HEK293T (cell line): ENCODE data around the gene CSRNP2.

Experiments used
- CTCF ChIA-PET: fragments of 350-600 bp; formaldehyde crosslinking; extraction: SDS; loops from one replicate; lab custom pipeline; 2021; ENCODE audit warnings: antibody characterized with exemption, inconsistent platforms; lab: Yijun Ruan, JAX
- POLR2A ChIA-PET: fragments of 350-600 bp; formaldehyde crosslinking; extraction: SDS; loops from one replicate; lab custom pipeline; 2020; ENCODE audit warnings: antibody characterized with exemption, inconsistent platforms; lab: Yijun Ruan, JAX
- DNase-seq: peaks from one replicate; pipeline ENCODE4 v3.0.0; 2012; ENCODE audit warnings: mixed read lengths; ENCODE audit errors: extremely low spot score
- ARNT ChIP-seq: fragments of 450-650 bp; IDR thresholded peaks from 2 replicates; pipeline ENCODE4 v1.6.1; 2017; ENCODE audit warnings: mild to moderate bottlenecking
- BHLHE40 ChIP-seq: fragments of 450-650 bp; IDR thresholded peaks from 2 replicates; pipeline ENCODE4 v1.6.1; 2016; ENCODE audit warnings: mild to moderate bottlenecking, moderate library complexity, borderline replicate concordance
- CTBP1 ChIP-seq: fragments of 450-650 bp; IDR thresholded peaks from 2 replicates; pipeline ENCODE4 v1.6.1; 2016; ENCODE audit warnings: borderline replicate concordance
- ELF4 ChIP-seq: fragments of 450-650 bp; IDR thresholded peaks from 2 replicates; pipeline ENCODE4 v1.6.1; 2017; ENCODE audit warnings: antibody characterized with exemption
- FOXA1 ChIP-seq: fragments of 450-650 bp; IDR thresholded peaks from 2 replicates; pipeline ENCODE4 v1.6.1; 2016; ENCODE audit warnings: mild to moderate bottlenecking
- FOXK2 ChIP-seq: fragments of 450-650 bp; IDR thresholded peaks from 2 replicates; pipeline ENCODE4 v1.6.1; 2016; ENCODE audit warnings: mild to moderate bottlenecking
- FOXM1 ChIP-seq: fragments of 450-650 bp; IDR thresholded peaks from 2 replicates; pipeline ENCODE4 v1.6.1; 2017; ENCODE audit warnings: mild to moderate bottlenecking, borderline replicate concordance
- HDGF ChIP-seq: fragments of 450-650 bp; IDR thresholded peaks from 2 replicates; pipeline ENCODE4 v1.6.1; 2017; ENCODE audit warnings: antibody characterized with exemption, borderline replicate concordance
- L3MBTL2 ChIP-seq: fragments of 450-650 bp; conservative IDR thresholded peaks from 2 replicates; pipeline ENCODE4 v1.6.1; 2016; ENCODE audit warnings: mild to moderate bottlenecking
- LEF1 ChIP-seq: fragments of 450-650 bp; IDR thresholded peaks from 2 replicates; pipeline ENCODE4 v1.6.1; 2017; ENCODE audit warnings: mild to moderate bottlenecking, borderline replicate concordance
- NFRKB ChIP-seq: fragments of 450-650 bp; IDR thresholded peaks from 2 replicates; pipeline ENCODE4 v1.6.1; 2016; ENCODE audit warnings: mild to moderate bottlenecking, moderate library complexity
- PKNOX1 ChIP-seq: fragments of 450-650 bp; IDR thresholded peaks from 2 replicates; pipeline ENCODE4 v1.6.1; 2016
- SP1 ChIP-seq: fragments of 450-650 bp; IDR thresholded peaks from 2 replicates; pipeline ENCODE4 v1.6.1; 2017
- SUZ12 ChIP-seq: fragments of 450-650 bp; IDR thresholded peaks from 2 replicates; pipeline ENCODE4 v1.6.1; 2016; ENCODE audit warnings: mild to moderate bottlenecking
- TARDBP ChIP-seq: fragments of 450-650 bp; IDR thresholded peaks from 2 replicates; pipeline ENCODE4 v1.6.1; 2016
- ZNF384 ChIP-seq: fragments of 450-650 bp; IDR thresholded peaks from 2 replicates; pipeline ENCODE4 v1.6.1; 2016

The CSRNP2 gene

GRCh38 chr12:51047655-51048540, 35.5 kb downstream of the CSRNP2 start, which contains the start of gene LETMD1:
Gene LETMD1 (plus strand): TSS chr12:51048327. CDS start chr12:51048357, 30 bp downstream.
- no peak for TF ChIP-seq HDGF
- no peak for TF ChIP-seq CTBP1
- no peak for TF ChIP-seq BHLHE40
- peak; percentile 33; the same call in 1 of the 2 replicates for TF ChIP-seq PKNOX1
- no peak for TF ChIP-seq TARDBP
- TF ChIP-seq FOXM1: no peak
- no peak for TF ChIP-seq LEF1
- no peak for TF ChIP-seq FOXA1
- peak; percentile 76; the same call in 1 of the 2 replicates for TF ChIP-seq ELF4
- no peak for TF ChIP-seq SP1
- TF ChIP-seq FOXK2: no peak
- TF ChIP-seq L3MBTL2: peak; percentile 98
- no peak for TF ChIP-seq NFRKB
- TF ChIP-seq ZNF384: no peak
- no peak for TF ChIP-seq SUZ12
- no peak for TF ChIP-seq ARNT
- ChIA-PET POLR2A (interaction anchor here (0.7 to 2.0 kb wide), 8 partner anchors 14 to 303 kb away, joined by 3 to 13 read pairs (median 4); partner anchors contain the start of genes CSRNP2, DAZAP2 and SLC11A2), CTCF (interaction anchor here (0.6 kb wide), 1 partner anchor 293 kb away, joined by 3 read pairs; no protein-coding TSS in a partner anchor)
- DNase-seq: peak; percentile 92

- DNase-seq: no peak
- POLR2A ChIA-PET: interaction anchor here (1.3 kb wide), 1 partner anchor 10 kb away, joined by 4 read pairs; the partner anchor contains the start of gene SLC11A2
- TF ChIP-seq BHLHE40: no peak
- CTCF ChIA-PET: no interaction called here
Observed at GRCh38 chr12:51036279-51036678, 47.1 kb downstream of the CSRNP2 start.

GRCh38 chr12:51033457-51034089, 49.8 kb downstream of the CSRNP2 start:
- ChIA-PET CTCF (interaction anchor here (0.6 kb wide), 1 partner anchor 100 kb away, joined by 3 read pairs; no protein-coding TSS in a partner anchor), POLR2A (no interaction called here)
- no peak for DNase-seq
- TF ChIP-seq LEF1: no peak
- no peak for TF ChIP-seq ELF4
- no peak for TF ChIP-seq CTBP1
- no peak for TF ChIP-seq FOXK2
- TF ChIP-seq SP1: no peak

- POLR2A ChIA-PET: no interaction called here
- CTCF ChIA-PET: no interaction called here
Observed at GRCh38 chr12:51033048-51033447, 50.3 kb downstream of the CSRNP2 start.

GRCh38 chr12:51028813-51029150, 54.6 kb downstream of the CSRNP2 start:
- CTCF ChIA-PET: interaction anchor here (1.4 to 1.6 kb wide), 3 partner anchors 42 to 204 kb away, joined by 6 to 7 read pairs (median 6); a partner anchor contains a TSS

More at GRCh38 chr12:51033048-51033447, 50.3 kb downstream of the CSRNP2 start:
- TF ChIP-seq LEF1: no peak
- TF ChIP-seq PKNOX1: no peak
- TF ChIP-seq HDGF: no peak
- TF ChIP-seq FOXK2: no peak
- TF ChIP-seq FOXA1: no peak
- no peak for TF ChIP-seq NFRKB
- TF ChIP-seq ZNF384: no peak
- TF ChIP-seq L3MBTL2: no peak
- TF ChIP-seq SUZ12: no peak
- no peak for TF ChIP-seq BHLHE40
- TF ChIP-seq TARDBP: no peak
- no peak for TF ChIP-seq CTBP1
- no peak for TF ChIP-seq ARNT
- no peak for TF ChIP-seq ELF4
- DNase-seq: no peak

More at GRCh38 chr12:51028813-51029150, 54.6 kb downstream of the CSRNP2 start:
- TF ChIP-seq ZNF384: no peak
- no peak for TF ChIP-seq SUZ12
- no peak for TF ChIP-seq L3MBTL2
- TF ChIP-seq FOXM1: no peak
- TF ChIP-seq TARDBP: no peak
- no peak for TF ChIP-seq FOXA1
- TF ChIP-seq PKNOX1: no peak
- no peak for TF ChIP-seq SP1
- no peak for TF ChIP-seq HDGF
- no peak for TF ChIP-seq CTBP1
- no peak for TF ChIP-seq NFRKB
- no peak for TF ChIP-seq ELF4
- TF ChIP-seq LEF1: no peak
- TF ChIP-seq FOXK2: no peak
- POLR2A ChIA-PET: interaction anchor here (1.7 kb wide), 1 partner anchor 43 kb away, joined by 3 read pairs; no protein-coding TSS in a partner anchor
- no peak for DNase-seq
